ENCODE data around the gene CRYGN. TPM values are rescaled to one million over a fixed set of nuclear protein-coding genes. Genes with fewer than 3 reads are reported as not detected.
A peak's percentile ranks its signal among the peaks of the same experiment; 100 is the strongest.

Gene CRYGN
- total RNA-seq, 1 donor from 2014 or later, result 0.16 TPM

GRCh38 chr7:151422212-151422611 lies 17.7 kb downstream of the CRYGN start:
- Mint-ChIP-seq H3K27me3 (ENCODE audit: low read depth) (no peaks in the 10 kb centered on the region), H3K27ac (ENCODE audit: unreplicated experiment) (no peak overlapping the region), H3K4me3 (no peak overlapping the region), H3K36me3 (ENCODE audit: low read depth) (peaks cover 13% of the 10 kb centered on the region), H3K4me1 (no peaks in the 10 kb centered on the region), H3K9me3 (peaks cover 12% of the 10 kb centered on the region)
- DNase-seq (ENCODE audit: low read depth, low spot score), result no peak
- no peak for TF ChIP-seq CTCF (conservative IDR thresholded peaks at IDR 0.05)

- Mint-ChIP-seq H3K4me3 (no peak overlapping the region), H3K27ac (ENCODE audit: unreplicated experiment) (no peak overlapping the region), H3K9me3 (peaks cover 12% of the 10 kb centered on the region), H3K36me3 (ENCODE audit: low read depth) (peaks cover 13% of the 10 kb centered on the region), H3K4me1 (no peaks in the 10 kb centered on the region), H3K27me3 (ENCODE audit: low read depth) (peaks cover 8% of the 10 kb centered on the region)
- TF ChIP-seq CTCF (conservative IDR thresholded peaks at IDR 0.05), result no peak
- DNase-seq (ENCODE audit: low read depth, low spot score), result no peak
These were observed 19.8 kb downstream of the CRYGN start for GRCh38 chr7:151420144-151420543.

- no peak for DNase-seq (ENCODE audit: low read depth, low spot score)
- Mint-ChIP-seq H3K27me3 (ENCODE audit: low read depth) (peaks cover 22% of the 10 kb centered on the region), H3K4me3 (no peak overlapping the region), H3K27ac (ENCODE audit: unreplicated experiment) (peak overlapping the region; percentile 58), H3K36me3 (ENCODE audit: low read depth) (peaks cover 10% of the 10 kb centered on the region), H3K4me1 (no peaks in the 10 kb centered on the region), H3K9me3 (peaks cover 6% of the 10 kb centered on the region)
- no peak for TF ChIP-seq CTCF (conservative IDR thresholded peaks at IDR 0.05)
These were observed 23.0 kb downstream of the CRYGN start for GRCh38 chr7:151416941-151417315.

GRCh38 chr7:151416112-151416940 lies 23.6 kb downstream of the CRYGN start:
- Mint-ChIP-seq H3K27ac (ENCODE audit: unreplicated experiment) (no peak overlapping the region), H3K9me3 (peaks cover 4% of the 10 kb centered on the region), H3K4me1 (no peaks in the 10 kb centered on the region), H3K36me3 (ENCODE audit: low read depth) (peaks cover 9% of the 10 kb centered on the region), H3K27me3 (ENCODE audit: low read depth) (peaks cover 28% of the 10 kb centered on the region), H3K4me3 (no peak overlapping the region)
- no peak for DNase-seq (ENCODE audit: low read depth, low spot score)
- TF ChIP-seq CTCF (conservative IDR thresholded peaks at IDR 0.05), result no peak

GRCh38 chr7:151415375-151416105 lies 24.4 kb downstream of the CRYGN start:
- Mint-ChIP-seq H3K4me1 (peaks cover 6% of the 10 kb centered on the region), H3K9me3 (peaks cover 4% of the 10 kb centered on the region), H3K27ac (ENCODE audit: unreplicated experiment) (no peak overlapping the region), H3K27me3 (ENCODE audit: low read depth) (peaks cover 36% of the 10 kb centered on the region), H3K4me3 (peak overlapping the region; percentile 27), H3K36me3 (ENCODE audit: low read depth) (peaks cover 9% of the 10 kb centered on the region)
- DNase-seq (ENCODE audit: low read depth, low spot score), result no peak
- no peak for TF ChIP-seq CTCF (conservative IDR thresholded peaks at IDR 0.05)

Measured in neural crest cell (in vitro differentiated cells).